ENCODE data around the gene ANXA11. TPM values are rescaled to one million over a fixed set of nuclear protein-coding genes. Genes with fewer than 3 reads are reported as not detected.

ANXA11 gene
- total RNA-seq, 1 experiment from 2014 or later, result 434 TPM

DNA sequence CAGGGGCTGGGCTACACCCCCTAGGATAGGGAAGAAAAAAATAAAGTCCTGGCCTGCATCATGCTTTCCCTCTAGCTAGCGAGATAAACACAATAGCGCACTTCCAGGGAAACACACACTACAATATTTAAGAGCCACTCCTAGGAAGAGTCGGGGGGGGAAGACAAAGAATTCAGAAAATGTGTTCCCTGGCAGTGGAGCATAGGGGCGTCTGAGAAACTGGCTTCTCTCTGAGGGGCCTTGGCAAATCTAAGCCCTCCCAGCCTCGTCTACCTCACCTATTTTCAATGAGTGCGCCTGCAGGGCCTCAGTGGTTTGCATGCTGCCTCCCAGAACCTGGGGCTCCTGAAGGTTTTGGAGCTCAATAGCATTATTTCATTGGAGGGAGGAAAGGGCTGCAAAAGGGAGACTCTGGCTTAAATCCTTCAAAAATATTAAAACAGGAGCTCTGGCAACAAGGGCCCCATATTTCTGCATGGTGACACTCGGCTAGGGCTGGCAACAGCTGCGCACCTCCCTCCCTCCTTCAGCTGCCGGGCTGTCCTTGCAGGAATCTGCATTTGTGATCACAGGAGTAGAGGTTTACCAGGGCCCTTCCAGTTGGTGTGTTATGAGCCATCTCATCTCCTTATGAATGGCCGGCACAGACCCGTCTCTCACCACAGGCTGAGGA, 10.8 kb downstream of the ANXA11 start:
- Histone ChIP-seq H3K4me2 (ENCODE audit: low read length) (no peak overlapping the region), H3K36me3 (ENCODE audit: low read depth, low read length) (peaks cover 43% of the 10 kb centered on the region), H3K27ac (ENCODE audit: low read length) (peak overlapping the region; percentile 74; the same call in 1 of the 2 replicates), H3K79me2 (ENCODE audit: low read length) (peaks cover 98% of the 10 kb centered on the region), H3K9me2 (replicated peaks; ENCODE audit: low read length) (no peaks in the 10 kb centered on the region), H3K9me3 (ENCODE audit: low read length) (no peaks in the 10 kb centered on the region), H3K4me3 (ENCODE audit: low read length) (no peak overlapping the region), H3K9ac (ENCODE audit: low read length) (no peak overlapping the region), H2AFZ (ENCODE audit: low read length) (no peak overlapping the region), H4K20me1 (ENCODE audit: low read length) (peaks cover 74% of the 10 kb centered on the region), H3F3A (ENCODE audit: low read length, unreplicated experiment) (peaks cover 11% of the 10 kb centered on the region), H3K4me1 (ENCODE audit: insufficient read depth, low read length) (peaks cover 57% of the 10 kb centered on the region), H3K27me3 (ENCODE audit: low read length) (no peaks in the 10 kb centered on the region)
- ChIA-PET POLR2A (ENCODE audit: unreplicated experiment) (interaction anchor here (0.7 kb wide), 2 partner anchors 10 to 11 kb away, joined by 4 to 13 read pairs; no protein-coding TSS in a partner anchor), CTCF (interaction anchor here (1.2 kb wide), 1 partner anchor 29 kb away, joined by 4 read pairs; no protein-coding TSS in a partner anchor)
- no peak for ATAC-seq
- no peak for DNase-seq
- intact Hi-C loops (cut with micrococcal nuclease), result loop anchor here (10.0 kb wide), 1 partner anchor 1740 kb away; no protein-coding TSS in a partner anchor
- BruUV-seq (replicated peaks), result no TSS peak
- TF ChIP-seq, protein P1, sequence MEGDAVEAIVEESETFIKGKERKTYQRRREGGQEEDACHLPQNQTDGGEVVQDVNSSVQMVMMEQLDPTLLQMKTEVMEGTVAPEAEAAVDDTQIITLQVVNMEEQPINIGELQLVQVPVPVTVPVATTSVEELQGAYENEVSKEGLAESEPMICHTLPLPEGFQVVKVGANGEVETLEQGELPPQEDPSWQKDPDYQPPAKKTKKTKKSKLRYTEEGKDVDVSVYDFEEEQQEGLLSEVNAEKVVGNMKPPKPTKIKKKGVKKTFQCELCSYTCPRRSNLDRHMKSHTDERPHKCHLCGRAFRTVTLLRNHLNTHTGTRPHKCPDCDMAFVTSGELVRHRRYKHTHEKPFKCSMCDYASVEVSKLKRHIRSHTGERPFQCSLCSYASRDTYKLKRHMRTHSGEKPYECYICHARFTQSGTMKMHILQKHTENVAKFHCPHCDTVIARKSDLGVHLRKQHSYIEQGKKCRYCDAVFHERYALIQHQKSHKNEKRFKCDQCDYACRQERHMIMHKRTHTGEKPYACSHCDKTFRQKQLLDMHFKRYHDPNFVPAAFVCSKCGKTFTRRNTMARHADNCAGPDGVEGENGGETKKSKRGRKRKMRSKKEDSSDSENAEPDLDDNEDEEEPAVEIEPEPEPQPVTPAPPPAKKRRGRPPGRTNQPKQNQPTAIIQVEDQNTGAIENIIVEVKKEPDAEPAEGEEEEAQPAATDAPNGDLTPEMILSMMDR (conservative IDR thresholded peaks at IDR 0.05; ENCODE audit: low read depth, low read length), result no peak
- no peak for TF ChIP-seq EZH2 (IDR thresholded peaks at IDR 0.05; ENCODE audit: low read length, unreplicated experiment)
- TF ChIP-seq EZH2phosphoT487 (IDR thresholded peaks at IDR 0.05; ENCODE audit: borderline replicate concordance, low read length), result no peak

DNA sequence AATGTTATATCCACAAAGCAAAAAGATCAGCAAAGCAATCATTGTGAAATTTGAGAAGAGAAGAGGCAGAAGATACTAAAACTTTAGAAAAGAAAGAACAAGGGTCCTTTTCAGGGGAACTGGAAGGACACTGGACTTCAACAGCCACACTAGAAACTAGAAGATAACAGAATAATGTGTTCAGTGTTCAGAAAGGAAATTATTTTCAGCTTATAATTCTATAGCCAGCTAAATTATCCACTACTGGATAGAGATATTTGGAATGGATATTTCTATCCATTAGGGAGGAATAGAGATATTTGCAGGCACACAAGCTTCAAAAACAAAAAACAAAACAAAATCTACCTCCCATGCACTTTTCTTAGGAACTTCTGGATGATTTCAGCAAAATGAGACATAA, 12.8 kb downstream of the ANXA11 start:
- no peak overlapping the region for H3K27ac ChIP-seq (ENCODE audit: low read length)
- H3K4me3 ChIP-seq (ENCODE audit: low read length), result no peak overlapping the region

More for the DNA sequence above, 12.8 kb downstream of the ANXA11 start:
- TF ChIP-seq, protein P1 (conservative IDR thresholded peaks at IDR 0.05; ENCODE audit: low read depth, low read length), result no peak
- no peak for TF ChIP-seq EZH2phosphoT487 (IDR thresholded peaks at IDR 0.05; ENCODE audit: borderline replicate concordance, low read length)
- no peak for TF ChIP-seq EZH2 (IDR thresholded peaks at IDR 0.05; ENCODE audit: low read length, unreplicated experiment)
- Histone ChIP-seq H3F3A (ENCODE audit: low read length, unreplicated experiment) (peaks cover 11% of the 10 kb centered on the region), H3K9ac (ENCODE audit: low read length) (no peak overlapping the region), H3K9me2 (replicated peaks; ENCODE audit: low read length) (no peaks in the 10 kb centered on the region), H3K36me3 (ENCODE audit: low read depth, low read length) (peaks cover 45% of the 10 kb centered on the region), H3K9me3 (ENCODE audit: low read length) (no peaks in the 10 kb centered on the region), H2AFZ (ENCODE audit: low read length) (no peak overlapping the region), H3K27me3 (ENCODE audit: low read length) (no peaks in the 10 kb centered on the region), H3K4me1 (ENCODE audit: insufficient read depth, low read length) (peaks cover 49% of the 10 kb centered on the region), H3K79me2 (ENCODE audit: low read length) (peaks cover 98% of the 10 kb centered on the region), H3K4me2 (ENCODE audit: low read length) (no peak overlapping the region), H4K20me1 (ENCODE audit: low read length) (peaks cover 80% of the 10 kb centered on the region)
- intact Hi-C loops (cut with micrococcal nuclease), result loop anchor here (10.0 kb wide), 1 partner anchor 1738 kb away; no protein-coding TSS in a partner anchor
- no peak for DNase-seq
- no peak for ATAC-seq
- ChIA-PET POLR2A (ENCODE audit: unreplicated experiment) (interaction anchor here (0.6 kb wide), 1 partner anchor 1936 kb away, joined by 3 read pairs; no protein-coding TSS in a partner anchor), CTCF (no interaction called here)
- BruUV-seq (replicated peaks), result no TSS peak

Measured in PC-3 (cell line).